ENCODE measurements around the gene B3GNT9. TPM values are rescaled to one million over a fixed set of nuclear protein-coding genes. Genes with fewer than 3 reads are reported as not detected.

B3GNT9 gene
- total and polyA plus RNA-seq, 9 donors: 7.7 to 18.8 (median 13.1) TPM

DNA sequence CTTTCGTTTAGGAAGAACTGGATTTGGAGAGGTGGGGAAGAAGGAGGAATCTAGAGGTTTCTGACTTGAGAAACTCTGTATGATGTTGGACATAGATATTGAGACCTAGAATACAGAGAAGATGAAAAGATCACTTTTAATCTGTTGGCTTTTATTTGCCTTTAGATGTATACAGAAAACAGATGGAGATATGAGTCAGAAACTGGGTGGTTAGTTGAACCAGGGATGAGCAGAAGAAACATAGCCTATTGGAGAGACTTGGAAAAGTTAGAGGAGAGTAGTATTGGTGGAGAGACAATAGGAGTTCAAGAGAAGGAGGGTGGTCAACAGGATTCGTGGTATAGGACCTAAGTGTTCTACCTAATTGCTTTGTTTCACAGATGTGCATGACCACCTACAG lies 36.0 kb downstream of the B3GNT9 start:
- Histone ChIP-seq H3K9me3 (replicated peaks; ENCODE audit: control insufficient read depth, low read depth, low read length) (no peaks in the 10 kb centered on the region), H3K4me3 (ENCODE audit: low read length) (no peak overlapping the region), H3K27me3 (ENCODE audit: control insufficient read depth, insufficient read depth, low read length) (no peaks in the 10 kb centered on the region), H3K27ac (ENCODE audit: low read length) (no peak overlapping the region), H3K36me3 (ENCODE audit: control insufficient read depth, insufficient read depth, low read length) (peaks cover 24% of the 10 kb centered on the region), H3K4me1 (ENCODE audit: control insufficient read depth, insufficient read depth, low read length) (peaks cover 16% of the 10 kb centered on the region)
- DNase-seq: no peak
- WGBS (ENCODE audit: insufficient coverage): 66% methylated on average over 2 of the region's 2 CpGs

DNA sequence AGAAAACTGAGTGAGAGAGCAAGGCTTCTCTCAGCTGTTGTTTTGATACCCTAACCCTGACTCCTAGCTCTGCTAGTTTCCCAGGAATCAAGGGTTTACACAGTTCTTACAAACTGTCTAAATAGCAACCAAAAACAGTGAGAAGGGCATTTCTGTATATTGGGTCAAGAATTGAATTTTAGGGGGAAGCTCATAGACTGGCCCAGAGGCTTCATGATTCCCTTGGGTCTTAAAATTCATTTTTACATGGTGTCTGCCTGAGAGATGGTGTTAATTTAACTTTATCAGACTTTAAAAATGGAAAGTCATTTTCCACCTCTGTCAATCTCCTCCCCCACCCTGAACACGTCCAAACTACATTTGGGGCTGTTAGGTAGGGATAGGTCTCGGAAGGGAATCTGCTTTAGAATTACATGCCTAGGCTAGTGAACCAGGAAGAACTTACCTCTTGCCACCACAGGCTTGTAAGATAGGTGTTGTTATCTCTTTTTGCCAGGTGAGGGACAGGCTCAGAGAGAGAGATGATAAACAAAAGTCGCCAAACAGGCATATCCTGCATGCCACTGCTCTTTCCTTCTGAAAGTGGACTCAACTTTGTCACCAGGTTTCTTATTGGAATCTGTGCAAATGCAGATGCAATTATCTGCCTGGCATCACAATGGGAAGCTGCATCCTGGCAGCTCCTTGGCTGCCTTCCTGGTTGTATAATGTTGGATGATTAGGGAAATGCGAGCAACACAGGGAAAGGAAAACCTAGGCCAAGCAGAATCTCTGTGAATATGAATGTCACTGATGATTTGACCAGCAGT lies 38.0 kb downstream of the B3GNT9 start:
- Histone ChIP-seq H3K27ac (ENCODE audit: low read length) (no peak overlapping the region), H3K4me3 (ENCODE audit: low read length) (no peak overlapping the region), H3K9me3 (replicated peaks; ENCODE audit: control insufficient read depth, low read depth, low read length) (no peaks in the 10 kb centered on the region), H3K27me3 (ENCODE audit: control insufficient read depth, insufficient read depth, low read length) (no peaks in the 10 kb centered on the region), H3K4me1 (ENCODE audit: control insufficient read depth, insufficient read depth, low read length) (peaks cover 24% of the 10 kb centered on the region), H3K36me3 (ENCODE audit: control insufficient read depth, insufficient read depth, low read length) (peaks cover 20% of the 10 kb centered on the region)
- 79% methylated on average over 2 of the region's 4 CpGs for WGBS (ENCODE audit: insufficient coverage)
- no peak for DNase-seq

DNA sequence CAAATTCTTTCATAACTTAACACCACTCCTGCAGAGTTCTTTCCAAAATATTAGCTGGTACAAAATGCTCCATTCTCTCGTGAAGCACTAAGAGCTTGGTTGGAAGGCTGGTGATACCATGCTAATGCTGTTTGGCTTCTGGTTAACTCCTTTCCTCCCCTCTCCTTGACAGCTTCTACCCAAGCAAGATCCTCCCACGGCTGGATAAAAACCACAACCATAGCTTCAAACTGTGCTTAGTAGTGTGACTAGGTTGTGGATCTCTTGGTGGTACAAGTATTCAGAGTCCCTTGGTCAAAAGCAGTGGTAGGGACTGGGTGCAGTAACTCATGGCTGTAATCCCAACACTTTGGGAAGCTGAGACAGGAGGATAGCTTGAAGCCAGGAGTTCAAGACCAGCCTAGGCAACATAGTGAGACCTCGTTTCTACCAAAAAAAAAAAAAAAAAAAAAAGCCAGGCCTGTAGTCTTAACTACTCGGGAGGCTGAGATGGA lies 38.8 kb downstream of the B3GNT9 start:
- H3K4me1 ChIP-seq (ENCODE audit: control insufficient read depth, insufficient read depth, low read length): peaks cover 24% of the 10 kb centered on the region
- no peaks in the 10 kb centered on the region for H3K27me3 ChIP-seq (ENCODE audit: control insufficient read depth, insufficient read depth, low read length)
- DNase-seq: no peak
- H3K4me3 ChIP-seq (ENCODE audit: low read length): no peak overlapping the region
- H3K9me3 ChIP-seq (replicated peaks; ENCODE audit: control insufficient read depth, low read depth, low read length): no peaks in the 10 kb centered on the region
- H3K36me3 ChIP-seq (ENCODE audit: control insufficient read depth, insufficient read depth, low read length): peaks cover 20% of the 10 kb centered on the region
- WGBS (ENCODE audit: insufficient coverage): 100% methylated on average over 1 of the region's 4 CpGs
- no peak overlapping the region for H3K27ac ChIP-seq (ENCODE audit: low read length)

DNA sequence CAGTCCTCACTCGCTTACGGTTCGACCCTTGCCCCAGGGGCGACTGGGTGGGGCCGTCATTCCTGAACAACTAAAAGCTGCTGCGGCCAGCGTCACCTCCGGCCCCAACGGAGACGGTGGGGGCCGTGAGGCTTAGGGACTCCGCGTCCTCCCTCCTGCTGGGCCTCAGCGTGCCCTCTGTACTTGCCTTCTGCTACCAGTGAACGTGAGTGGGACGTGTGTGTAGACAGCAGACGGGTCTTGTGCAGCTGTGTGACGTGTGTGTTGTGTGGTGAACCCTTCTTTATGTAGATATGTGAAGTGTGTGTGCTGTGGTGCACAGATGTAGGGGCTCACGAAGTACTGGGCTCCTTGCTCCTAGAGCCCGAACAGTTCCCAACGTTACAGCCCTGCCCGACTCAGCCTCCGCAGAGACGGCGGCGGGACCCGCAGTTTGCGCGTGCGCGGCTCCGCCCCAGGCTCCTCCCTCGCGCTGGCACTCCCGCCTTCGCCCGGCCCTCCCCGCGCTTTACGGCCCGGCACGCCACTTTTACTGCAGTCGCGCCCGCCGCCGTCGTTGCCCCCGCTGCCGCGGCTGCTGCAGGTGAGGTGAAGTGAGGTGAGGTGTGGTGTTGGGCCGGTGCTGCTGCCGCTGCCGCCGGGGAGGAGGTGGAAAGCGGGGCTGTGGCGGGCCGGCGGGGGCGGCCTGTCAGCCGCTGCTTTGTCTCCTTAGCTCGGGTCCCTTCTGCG lies 41.2 kb downstream of the B3GNT9 start, which contains the start of gene PHAF1:
TSS of gene PHAF1 (plus strand) at position 535 of the 729 bp plus-strand sequence. CDS start 235 bp downstream, outside the sequence.
- Histone ChIP-seq H3K9me3 (replicated peaks; ENCODE audit: control insufficient read depth, low read depth, low read length) (no peaks in the 10 kb centered on the region), H3K4me1 (ENCODE audit: control insufficient read depth, insufficient read depth, low read length) (peaks cover 24% of the 10 kb centered on the region), H3K36me3 (ENCODE audit: control insufficient read depth, insufficient read depth, low read length) (peaks cover 11% of the 10 kb centered on the region), H3K4me3 (ENCODE audit: low read length) (peak within 1 kb of the TSS; percentile 95), H3K27me3 (ENCODE audit: control insufficient read depth, insufficient read depth, low read length) (no peaks in the 10 kb centered on the region), H3K27ac (ENCODE audit: low read length) (peak within 1 kb of the TSS; percentile 92)
- peak; percentile 96 for DNase-seq
- WGBS (ENCODE audit: insufficient coverage): 2% methylated on average over 55 of the region's 63 CpGs

DNA sequence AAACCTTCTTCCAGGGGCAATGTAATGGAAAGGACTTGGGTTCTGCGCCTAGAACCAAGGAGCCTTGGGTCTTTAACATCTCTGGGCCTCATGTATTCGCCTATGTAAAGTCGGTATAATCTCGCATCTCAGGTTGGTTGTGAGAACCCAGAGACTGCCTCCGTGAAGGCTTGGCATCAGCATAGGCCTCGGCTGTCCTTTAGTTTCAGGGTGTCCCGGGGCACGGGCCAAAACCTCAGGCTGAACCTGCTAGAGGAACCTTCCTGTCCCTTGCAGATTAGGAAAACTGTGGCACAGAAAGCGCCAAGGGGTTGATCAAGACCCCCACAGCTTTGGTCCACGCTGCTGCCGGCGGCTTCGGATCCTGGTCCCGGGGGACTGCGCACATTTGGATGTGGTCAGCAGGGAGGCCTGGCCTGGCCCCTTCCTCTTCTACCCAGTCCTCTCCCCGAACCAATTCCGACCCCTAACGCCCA lies 41.8 kb downstream of the B3GNT9 start:
- peak overlapping the region; percentile 92 for H3K27ac ChIP-seq (ENCODE audit: low read length)
- H3K4me3 ChIP-seq (ENCODE audit: low read length): peak overlapping the region; percentile 95
- H3K27me3 ChIP-seq (ENCODE audit: control insufficient read depth, insufficient read depth, low read length): no peaks in the 10 kb centered on the region
- H3K9me3 ChIP-seq (replicated peaks; ENCODE audit: control insufficient read depth, low read depth, low read length): no peaks in the 10 kb centered on the region
- H3K36me3 ChIP-seq (ENCODE audit: control insufficient read depth, insufficient read depth, low read length): peaks cover 11% of the 10 kb centered on the region
- peak; percentile 6 for DNase-seq
- 47% methylated on average over 18 of the region's 18 CpGs for WGBS (ENCODE audit: insufficient coverage)
- H3K4me1 ChIP-seq (ENCODE audit: control insufficient read depth, insufficient read depth, low read length): peaks cover 24% of the 10 kb centered on the region

DNA sequence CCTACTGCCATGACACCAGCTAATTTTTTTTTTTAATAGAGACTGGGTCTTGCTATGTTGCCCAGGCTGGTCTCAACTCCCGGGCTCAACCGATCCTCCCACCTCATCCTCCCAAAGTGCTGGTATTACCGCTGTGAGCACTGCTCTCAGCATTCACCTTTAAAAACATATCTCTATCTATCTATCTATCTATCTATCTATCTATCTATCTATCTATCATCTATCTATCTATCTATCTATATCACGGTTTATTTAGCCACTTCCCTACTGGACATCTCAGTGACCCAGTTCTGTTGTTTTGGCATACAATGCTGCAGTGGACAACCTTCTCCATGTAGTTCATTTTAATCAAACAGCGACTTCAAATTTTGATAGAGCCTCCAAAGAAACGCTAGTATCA lies 42.3 kb downstream of the B3GNT9 start:
- Histone ChIP-seq H3K9me3 (replicated peaks; ENCODE audit: control insufficient read depth, low read depth, low read length) (no peaks in the 10 kb centered on the region), H3K4me3 (ENCODE audit: low read length) (no peak overlapping the region), H3K27ac (ENCODE audit: low read length) (no peak overlapping the region), H3K36me3 (ENCODE audit: control insufficient read depth, insufficient read depth, low read length) (peaks cover 11% of the 10 kb centered on the region), H3K27me3 (ENCODE audit: control insufficient read depth, insufficient read depth, low read length) (no peaks in the 10 kb centered on the region), H3K4me1 (ENCODE audit: control insufficient read depth, insufficient read depth, low read length) (peaks cover 24% of the 10 kb centered on the region)
- 98% methylated on average over 4 of the region's 6 CpGs for WGBS (ENCODE audit: insufficient coverage)
- no peak for DNase-seq

DNA sequence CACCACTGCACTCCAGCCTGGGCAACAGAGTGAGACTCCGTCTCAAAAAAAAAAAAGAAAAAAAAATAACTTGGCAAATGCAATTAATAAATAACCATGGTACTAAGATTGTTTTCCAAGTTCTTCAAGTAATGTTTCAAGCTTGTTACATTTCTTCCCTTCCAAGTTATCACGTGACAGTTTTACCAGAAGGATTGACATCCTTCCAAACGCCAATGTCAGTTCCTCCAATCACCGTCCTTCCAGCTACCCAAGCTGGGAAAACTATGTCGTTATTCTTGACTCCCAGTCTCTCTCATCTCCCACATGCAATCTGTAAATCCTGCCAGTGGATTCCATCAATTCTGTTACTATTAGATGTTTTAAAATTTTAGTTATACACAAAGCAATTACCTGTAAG lies 44.9 kb downstream of the B3GNT9 start:
- Histone ChIP-seq H3K4me3 (ENCODE audit: low read length) (no peak overlapping the region), H3K4me1 (ENCODE audit: control insufficient read depth, insufficient read depth, low read length) (peaks cover 16% of the 10 kb centered on the region), H3K36me3 (ENCODE audit: control insufficient read depth, insufficient read depth, low read length) (no peaks in the 10 kb centered on the region), H3K9me3 (replicated peaks; ENCODE audit: control insufficient read depth, low read depth, low read length) (no peaks in the 10 kb centered on the region), H3K27ac (ENCODE audit: low read length) (peak overlapping the region; percentile 65), H3K27me3 (ENCODE audit: control insufficient read depth, insufficient read depth, low read length) (no peaks in the 10 kb centered on the region)
- DNase-seq: peak; percentile 84
- no CpG with 5 or more reads among the region's 5 CpGs for WGBS (ENCODE audit: insufficient coverage)

DNA sequence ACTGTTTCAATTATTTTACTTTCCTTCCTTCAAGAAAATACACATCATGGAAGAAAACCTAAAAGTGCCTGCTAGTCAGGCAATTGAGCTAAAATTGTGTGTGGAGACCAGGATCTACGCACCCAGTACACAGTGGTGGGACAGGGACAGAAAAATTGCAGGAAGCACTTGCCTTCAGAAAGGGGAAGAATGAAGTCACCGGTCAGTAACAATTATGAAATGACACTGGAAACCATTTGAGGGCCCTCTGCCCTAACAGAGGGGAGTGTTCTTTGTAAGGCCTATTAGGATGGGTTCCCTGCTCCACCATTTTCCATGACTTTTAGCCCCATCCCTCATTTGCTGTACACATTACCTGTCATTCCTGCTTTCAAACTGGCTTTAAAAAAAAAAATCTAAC lies 45.6 kb downstream of the B3GNT9 start:
- H3K4me1 ChIP-seq (ENCODE audit: control insufficient read depth, insufficient read depth, low read length): peaks cover 10% of the 10 kb centered on the region
- H3K4me3 ChIP-seq (ENCODE audit: low read length): no peak overlapping the region
- H3K36me3 ChIP-seq (ENCODE audit: control insufficient read depth, insufficient read depth, low read length): no peaks in the 10 kb centered on the region
- no peaks in the 10 kb centered on the region for H3K9me3 ChIP-seq (replicated peaks; ENCODE audit: control insufficient read depth, low read depth, low read length)
- DNase-seq: peak; percentile 13
- no peaks in the 10 kb centered on the region for H3K27me3 ChIP-seq (ENCODE audit: control insufficient read depth, insufficient read depth, low read length)
- 100% methylated on average over 1 of the region's 2 CpGs for WGBS (ENCODE audit: insufficient coverage)
- H3K27ac ChIP-seq (ENCODE audit: low read length): peak overlapping the region; percentile 35

DNA sequence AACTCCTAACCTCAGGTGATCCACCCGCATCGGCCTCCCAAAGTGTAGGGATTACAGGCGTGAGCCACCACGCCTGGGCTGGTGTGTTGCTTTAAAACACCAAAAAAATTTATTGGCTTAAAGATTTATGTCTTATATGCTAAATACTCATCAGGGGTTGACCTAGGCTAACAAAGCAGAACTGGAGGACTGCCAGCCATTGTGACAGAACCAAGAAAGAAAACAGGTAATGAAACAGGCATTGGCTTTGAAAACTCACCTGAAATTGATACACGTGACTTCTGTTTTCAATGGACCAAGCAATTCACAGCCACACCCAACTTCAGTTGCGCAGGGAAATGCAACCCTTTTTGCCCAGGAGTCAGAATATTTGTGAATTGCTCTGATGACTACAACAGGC lies 46.0 kb downstream of the B3GNT9 start:
- Histone ChIP-seq H3K27ac (ENCODE audit: low read length) (peak overlapping the region; percentile 35), H3K36me3 (ENCODE audit: control insufficient read depth, insufficient read depth, low read length) (no peaks in the 10 kb centered on the region), H3K4me1 (ENCODE audit: control insufficient read depth, insufficient read depth, low read length) (peaks cover 8% of the 10 kb centered on the region), H3K9me3 (replicated peaks; ENCODE audit: control insufficient read depth, low read depth, low read length) (no peaks in the 10 kb centered on the region), H3K27me3 (ENCODE audit: control insufficient read depth, insufficient read depth, low read length) (no peaks in the 10 kb centered on the region), H3K4me3 (ENCODE audit: low read length) (no peak overlapping the region)
- 80% methylated on average over 1 of the region's 6 CpGs for WGBS (ENCODE audit: insufficient coverage)
- DNase-seq: peak; percentile 11

DNA sequence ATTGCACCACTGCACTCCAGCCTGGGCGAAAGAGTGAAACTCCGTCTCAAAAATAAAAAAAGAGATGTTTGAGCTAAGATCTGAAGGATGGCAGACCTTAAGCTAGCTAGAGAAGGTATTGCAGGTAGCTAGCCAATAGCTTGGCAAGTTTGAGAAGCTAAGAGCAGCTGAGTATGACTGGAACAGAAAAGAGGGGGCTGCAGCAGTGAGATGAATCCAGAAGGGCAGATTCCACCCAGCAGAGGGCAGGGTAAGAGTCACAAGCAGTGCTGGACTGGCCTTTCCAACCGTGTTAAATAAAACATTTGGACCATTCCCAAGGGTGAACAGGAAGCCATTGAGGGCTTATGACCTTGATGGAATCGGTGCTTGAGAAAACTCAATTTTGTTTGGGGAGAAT lies 46.7 kb downstream of the B3GNT9 start:
- no peak overlapping the region for H3K27ac ChIP-seq (ENCODE audit: low read length)
- peak; percentile 34 for DNase-seq
- WGBS (ENCODE audit: insufficient coverage): 84% methylated on average over 2 of the region's 4 CpGs
- H3K9me3 ChIP-seq (replicated peaks; ENCODE audit: control insufficient read depth, low read depth, low read length): no peaks in the 10 kb centered on the region
- H3K36me3 ChIP-seq (ENCODE audit: control insufficient read depth, insufficient read depth, low read length): peaks cover 2% of the 10 kb centered on the region
- H3K4me3 ChIP-seq (ENCODE audit: low read length): no peak overlapping the region
- H3K4me1 ChIP-seq (ENCODE audit: control insufficient read depth, insufficient read depth, low read length): peaks cover 3% of the 10 kb centered on the region
- no peaks in the 10 kb centered on the region for H3K27me3 ChIP-seq (ENCODE audit: control insufficient read depth, insufficient read depth, low read length)
